ENCODE measurements around the gene CNOT2.

DNA sequence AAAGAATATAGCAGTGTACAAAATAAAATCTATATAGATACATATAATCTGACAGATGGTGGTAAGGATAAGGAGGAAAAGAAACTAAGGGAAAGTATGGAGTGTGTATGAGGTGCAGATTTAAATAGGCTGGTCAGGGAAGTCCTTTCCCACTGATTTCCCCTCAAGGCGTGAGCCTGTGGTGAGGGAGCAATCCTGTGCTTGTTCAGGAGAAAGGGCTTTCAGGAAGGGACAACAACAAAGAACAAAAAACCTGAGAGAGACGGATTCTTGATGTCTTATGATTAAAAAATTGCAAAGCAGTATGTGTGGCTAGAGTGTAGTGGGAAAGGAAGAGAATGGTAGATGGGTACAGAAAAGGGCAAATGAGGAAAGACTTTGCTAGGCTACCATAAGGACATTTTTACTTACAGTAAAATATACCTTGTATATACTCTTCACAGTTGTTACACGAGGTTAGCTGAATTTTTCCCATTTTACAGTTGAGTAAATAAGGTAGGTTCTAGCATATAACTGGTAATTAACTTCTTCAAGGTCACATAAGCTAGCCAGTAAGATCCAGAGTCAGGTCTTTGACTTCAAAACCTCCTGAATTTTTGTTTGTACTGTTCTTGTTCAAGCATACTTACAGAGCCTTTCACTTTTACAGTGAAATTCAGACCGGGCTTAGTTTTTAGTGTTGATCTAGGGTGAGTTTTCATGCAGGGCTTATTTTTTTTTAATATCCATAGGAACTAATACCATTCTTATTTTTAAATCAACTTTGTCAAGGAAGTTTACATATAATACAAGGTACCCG is 15.6 kb downstream of the CNOT2 start:
- no peak for TF ChIP-seq ATF1 (CRISPR knock-in tag; IDR thresholded peaks at IDR 0.05)
- no peak for TF ChIP-seq CTCF (IDR thresholded peaks at IDR 0.05)
- TF ChIP-seq, protein P1, sequence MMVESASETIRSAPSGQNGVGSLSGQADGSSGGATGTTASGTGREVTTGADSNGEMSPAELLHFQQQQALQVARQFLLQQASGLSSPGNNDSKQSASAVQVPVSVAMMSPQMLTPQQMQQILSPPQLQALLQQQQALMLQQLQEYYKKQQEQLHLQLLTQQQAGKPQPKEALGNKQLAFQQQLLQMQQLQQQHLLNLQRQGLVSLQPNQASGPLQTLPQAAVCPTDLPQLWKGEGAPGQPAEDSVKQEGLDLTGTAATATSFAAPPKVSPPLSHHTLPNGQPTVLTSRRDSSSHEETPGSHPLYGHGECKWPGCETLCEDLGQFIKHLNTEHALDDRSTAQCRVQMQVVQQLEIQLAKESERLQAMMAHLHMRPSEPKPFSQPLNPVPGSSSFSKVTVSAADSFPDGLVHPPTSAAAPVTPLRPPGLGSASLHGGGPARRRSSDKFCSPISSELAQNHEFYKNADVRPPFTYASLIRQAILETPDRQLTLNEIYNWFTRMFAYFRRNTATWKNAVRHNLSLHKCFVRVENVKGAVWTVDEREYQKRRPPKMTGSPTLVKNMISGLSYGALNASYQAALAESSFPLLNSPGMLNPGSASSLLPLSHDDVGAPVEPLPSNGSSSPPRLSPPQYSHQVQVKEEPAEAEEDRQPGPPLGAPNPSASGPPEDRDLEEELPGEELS (CRISPR knock-in tag; IDR thresholded peaks at IDR 0.05), result no peak
- TF ChIP-seq, protein P2, sequence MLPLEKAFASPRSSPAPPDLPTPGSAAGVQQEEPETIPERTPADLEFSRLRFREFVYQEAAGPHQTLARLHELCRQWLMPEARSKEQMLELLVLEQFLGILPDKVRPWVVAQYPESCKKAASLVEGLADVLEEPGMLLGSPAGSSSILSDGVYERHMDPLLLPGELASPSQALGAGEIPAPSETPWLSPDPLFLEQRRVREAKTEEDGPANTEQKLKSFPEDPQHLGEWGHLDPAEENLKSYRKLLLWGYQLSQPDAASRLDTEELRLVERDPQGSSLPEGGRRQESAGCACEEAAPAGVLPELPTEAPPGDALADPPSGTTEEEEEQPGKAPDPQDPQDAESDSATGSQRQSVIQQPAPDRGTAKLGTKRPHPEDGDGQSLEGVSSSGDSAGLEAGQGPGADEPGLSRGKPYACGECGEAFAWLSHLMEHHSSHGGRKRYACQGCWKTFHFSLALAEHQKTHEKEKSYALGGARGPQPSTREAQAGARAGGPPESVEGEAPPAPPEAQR (CRISPR knock-in tag; IDR thresholded peaks at IDR 0.05), result no peak
